Left ventricle myocardium inferior (tissue), 1 donor: ENCODE measurements around the gene UQCRHL. TPM values are rescaled to one million over a fixed set of nuclear protein-coding genes. Genes with fewer than 3 reads are reported as not detected.
A peak's percentile ranks its signal among the peaks of the same experiment; 100 is the strongest.

ENCODE experiments used
- DNase-seq: peaks from one replicate; pipeline ENCODE4 v3.0.0-alpha.2; 2020
- H3K27ac ChIP-seq: fragments of 200-600 bp; replicated peaks from 2 replicates; pipeline ENCODE4 v1.8.0; 2021
- H3K27me3 ChIP-seq: fragments of 200-600 bp; 2 replicates; pipeline ENCODE4 v1.8.0; 2021; ENCODE audit warnings: low read depth
- H3K36me3 ChIP-seq: fragments of 200-600 bp; 2 replicates; pipeline ENCODE4 v1.8.0; 2021
- H3K4me1 ChIP-seq: fragments of 200-600 bp; 2 replicates; pipeline ENCODE4 v1.8.0; 2021
- H3K4me3 ChIP-seq: fragments of 200-600 bp; 2 replicates; pipeline ENCODE4 v1.8.0; 2021; ENCODE audit warnings: mild to moderate bottlenecking, moderate library complexity
- H3K9me3 ChIP-seq: fragments of 200-600 bp; replicated peaks from 2 replicates; pipeline ENCODE4 v1.8.0; 2021
- intact Hi-C: fragments of 100-400 bp; cut with micrococcal nuclease; formaldehyde crosslinking; loops from one replicate; pipeline ENCODE4 v1.11.0; 2022
- total RNA-seq: library from RNA; stranded (reverse); fragmentation: NEBNext Ultra II Directional; extraction: Animal tissue kit (Norgen Biotek cat#: 25700); gene quantifications from one replicate; pipeline ENCODE4 v1.2.1, GENCODE V29; 2021
- TF ChIP-seq, protein P1 (sequence below): fragments of 200-600 bp; IDR thresholded peaks from 2 replicates; pipeline ENCODE4 v1.8.0; 2021; ENCODE audit warnings: antibody characterized with exemption, mild to moderate bottlenecking, borderline replicate concordance
- donor health status: DM: no; HTN: yes; CAD: no; lungs with severe emphysema.

Gene UQCRHL
- total RNA-seq, 1 donor from 2014 or later, result 6.0 TPM

- no peak overlapping the region for H3K4me3 ChIP-seq
- intact Hi-C loops, result no loop called here
Observed at GRCh38 chr1:15804060-15804459, 3.4 kb downstream of the UQCRHL start.

GRCh38 chr1:15803380-15803779 lies 4.1 kb downstream of the UQCRHL start:
- Histone ChIP-seq H3K36me3 (no peaks in the 10 kb centered on the region), H3K9me3 (no peaks in the 10 kb centered on the region), H3K27ac (no peak overlapping the region), H3K27me3 (no peaks in the 10 kb centered on the region), H3K4me3 (no peak overlapping the region), H3K4me1 (peaks cover 22% of the 10 kb centered on the region)
- TF ChIP-seq, protein P1, sequence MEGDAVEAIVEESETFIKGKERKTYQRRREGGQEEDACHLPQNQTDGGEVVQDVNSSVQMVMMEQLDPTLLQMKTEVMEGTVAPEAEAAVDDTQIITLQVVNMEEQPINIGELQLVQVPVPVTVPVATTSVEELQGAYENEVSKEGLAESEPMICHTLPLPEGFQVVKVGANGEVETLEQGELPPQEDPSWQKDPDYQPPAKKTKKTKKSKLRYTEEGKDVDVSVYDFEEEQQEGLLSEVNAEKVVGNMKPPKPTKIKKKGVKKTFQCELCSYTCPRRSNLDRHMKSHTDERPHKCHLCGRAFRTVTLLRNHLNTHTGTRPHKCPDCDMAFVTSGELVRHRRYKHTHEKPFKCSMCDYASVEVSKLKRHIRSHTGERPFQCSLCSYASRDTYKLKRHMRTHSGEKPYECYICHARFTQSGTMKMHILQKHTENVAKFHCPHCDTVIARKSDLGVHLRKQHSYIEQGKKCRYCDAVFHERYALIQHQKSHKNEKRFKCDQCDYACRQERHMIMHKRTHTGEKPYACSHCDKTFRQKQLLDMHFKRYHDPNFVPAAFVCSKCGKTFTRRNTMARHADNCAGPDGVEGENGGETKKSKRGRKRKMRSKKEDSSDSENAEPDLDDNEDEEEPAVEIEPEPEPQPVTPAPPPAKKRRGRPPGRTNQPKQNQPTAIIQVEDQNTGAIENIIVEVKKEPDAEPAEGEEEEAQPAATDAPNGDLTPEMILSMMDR, result peak; percentile 48
- intact Hi-C loops, result no loop called here
- no peak for DNase-seq

More at GRCh38 chr1:15804060-15804459, 3.4 kb downstream of the UQCRHL start:
- Histone ChIP-seq H3K27ac (no peak overlapping the region), H3K4me1 (peaks cover 18% of the 10 kb centered on the region), H3K36me3 (no peaks in the 10 kb centered on the region), H3K9me3 (no peaks in the 10 kb centered on the region), H3K27me3 (no peaks in the 10 kb centered on the region)
- TF ChIP-seq, protein P1, result no peak
- no peak for DNase-seq

DNA sequence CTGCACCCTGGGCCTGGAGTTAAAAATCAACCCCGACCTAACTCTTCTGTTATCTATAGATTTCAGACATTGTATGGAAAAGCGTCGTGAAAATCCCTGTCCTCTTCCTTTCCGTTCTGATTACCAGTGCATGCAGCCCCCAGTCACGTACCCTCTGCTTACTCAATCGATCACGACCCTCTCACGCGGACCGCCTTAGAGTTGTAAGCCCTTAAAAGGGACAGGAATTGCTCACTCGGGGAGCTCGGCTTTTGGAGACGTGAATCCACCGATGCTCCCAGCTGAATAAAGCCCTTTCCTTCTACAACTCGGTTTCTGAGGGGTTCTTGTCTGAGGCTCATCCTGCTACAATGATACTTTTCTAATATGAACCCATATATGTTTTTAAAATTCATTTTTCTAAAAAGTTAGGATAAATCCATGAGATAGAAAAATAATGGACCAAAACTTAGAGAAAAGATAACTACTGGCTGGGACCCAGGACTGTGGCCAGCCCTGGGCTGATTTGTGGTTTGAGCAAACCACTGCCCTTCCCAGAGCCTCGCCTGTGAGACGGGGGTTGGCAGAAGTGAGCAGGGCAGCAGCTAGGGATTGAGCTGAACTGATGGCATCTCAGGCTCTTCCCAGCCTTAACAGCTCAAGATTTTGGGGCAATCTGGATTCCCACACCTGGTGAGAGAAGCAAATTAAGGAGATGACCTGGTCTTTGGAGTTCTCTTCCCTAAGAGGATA lies 5.0 kb downstream of the UQCRHL start:
- DNase-seq, result no peak
- TF ChIP-seq, protein P1, result no peak
- intact Hi-C loops, result no loop called here

DNA sequence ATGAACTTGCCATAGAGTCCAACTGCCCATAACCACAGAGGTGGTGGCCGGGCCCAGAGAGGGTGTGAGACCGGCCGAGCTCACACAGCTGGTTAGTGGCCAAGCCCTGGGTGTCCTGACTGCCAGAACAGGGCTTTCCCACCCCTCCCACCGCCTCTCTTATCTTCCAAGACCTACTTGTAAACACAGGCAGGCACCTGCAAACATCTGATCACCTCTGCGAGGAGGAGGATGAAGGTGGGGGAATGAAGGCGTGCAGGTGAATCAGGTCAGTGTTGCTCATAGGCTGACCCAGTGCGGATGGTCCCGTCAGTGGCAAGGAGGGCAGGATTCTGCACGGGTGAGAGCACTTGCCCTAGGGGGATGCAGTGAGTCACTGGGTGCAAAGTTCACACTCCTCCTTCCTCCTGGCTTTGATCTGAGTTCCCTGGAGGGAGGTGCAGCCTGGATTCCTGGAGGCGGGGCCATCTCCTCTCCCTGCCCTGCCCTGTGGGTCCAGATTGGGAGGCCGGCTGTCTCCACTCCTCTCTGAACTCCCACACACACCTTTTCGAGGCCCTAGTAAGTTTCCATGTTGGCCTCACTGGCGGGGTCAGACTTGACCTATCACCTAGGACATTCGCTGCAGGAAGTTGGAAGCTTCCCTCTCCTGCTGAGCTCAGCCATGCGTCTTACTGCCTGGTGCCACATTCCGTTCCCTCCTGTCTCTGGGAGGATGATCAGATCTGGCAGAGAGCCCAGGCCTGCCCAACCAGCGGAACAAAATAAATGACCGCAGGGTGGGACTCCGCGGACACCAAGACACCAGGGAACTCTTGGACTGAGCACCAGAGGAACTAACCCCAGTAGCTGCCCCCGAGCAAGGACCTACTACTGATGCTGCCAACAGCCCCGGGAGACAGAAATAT lies 7.3 kb downstream of the UQCRHL start:
- Histone ChIP-seq H3K36me3 (no peaks in the 10 kb centered on the region), H3K9me3 (no peaks in the 10 kb centered on the region), H3K27ac (no peak overlapping the region), H3K27me3 (no peaks in the 10 kb centered on the region), H3K4me3 (no peak overlapping the region), H3K4me1 (peaks cover 27% of the 10 kb centered on the region)
- no peak for DNase-seq
- TF ChIP-seq, protein P1, result no peak
- intact Hi-C loops, result no loop called here

More for the DNA sequence above, 5.0 kb downstream of the UQCRHL start:
- Histone ChIP-seq H3K4me3 (no peak overlapping the region), H3K27me3 (no peaks in the 10 kb centered on the region), H3K9me3 (no peaks in the 10 kb centered on the region), H3K4me1 (peaks cover 22% of the 10 kb centered on the region), H3K36me3 (no peaks in the 10 kb centered on the region), H3K27ac (no peak overlapping the region)

- peak; percentile 23 for DNase-seq
- Histone ChIP-seq H3K9me3 (no peaks in the 10 kb centered on the region), H3K4me1 (peaks cover 27% of the 10 kb centered on the region), H3K27ac (no peak overlapping the region), H3K36me3 (no peaks in the 10 kb centered on the region), H3K27me3 (no peaks in the 10 kb centered on the region), H3K4me3 (no peak overlapping the region)
- intact Hi-C loops, result no loop called here
- TF ChIP-seq, protein P1, result no peak
Observed at GRCh38 chr1:15799004-15799867, 8.2 kb downstream of the UQCRHL start.
